GM04503 (cell line): Measurements from ENCODE around the gene ASCC1.
"Not testable (repeated sequence)": the region's sequence is repeated elsewhere in the genome, so short reads cannot be mapped to it uniquely, and the experiment has no call there.

Experiments
- DNase-seq: peaks from one replicate; pipeline ENCODE4 v3.0.0-alpha.2; 2012; ENCODE audit warnings: low read depth

ASCC1 gene

DNA sequence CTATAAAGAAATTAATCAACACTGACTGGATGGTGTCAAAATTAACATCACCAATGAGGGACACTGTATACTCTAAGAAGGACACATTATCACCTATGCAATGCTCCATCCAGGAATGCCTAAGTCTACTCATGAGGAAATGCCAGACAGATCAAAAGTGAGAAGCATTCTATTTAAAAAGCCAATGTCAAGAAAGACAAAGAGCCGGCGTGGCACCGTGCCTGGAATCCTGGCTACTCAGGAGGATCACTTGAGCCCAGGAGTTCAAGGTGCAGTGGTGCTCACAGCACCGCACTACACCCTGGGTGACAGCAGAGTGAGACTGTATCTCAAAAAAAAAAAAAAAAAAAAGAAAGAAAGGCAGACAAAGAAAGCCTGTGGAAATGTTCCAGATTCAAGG, 45.8 kb downstream of the ASCC1 start:
- DNase-seq, result no peak

DNA sequence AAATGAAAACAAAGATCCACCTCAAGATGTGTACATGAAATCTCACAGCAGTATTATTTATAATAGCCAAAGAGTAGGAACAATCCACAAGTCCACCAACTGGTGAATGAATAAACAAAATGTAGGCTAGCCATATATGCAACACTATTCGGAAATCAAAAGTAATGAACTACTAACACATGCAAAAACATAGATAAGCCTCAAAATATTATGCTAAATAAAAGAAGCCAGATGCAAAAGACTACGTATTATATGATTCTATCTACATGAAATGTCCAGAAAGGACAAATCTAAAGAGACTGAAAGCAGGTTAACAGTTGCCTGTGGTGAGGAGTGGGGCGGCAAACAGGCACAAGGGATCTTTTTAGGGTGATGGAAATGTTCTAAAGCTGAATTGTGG, 49.0 kb downstream of the ASCC1 start:
- no peak for DNase-seq

DNA sequence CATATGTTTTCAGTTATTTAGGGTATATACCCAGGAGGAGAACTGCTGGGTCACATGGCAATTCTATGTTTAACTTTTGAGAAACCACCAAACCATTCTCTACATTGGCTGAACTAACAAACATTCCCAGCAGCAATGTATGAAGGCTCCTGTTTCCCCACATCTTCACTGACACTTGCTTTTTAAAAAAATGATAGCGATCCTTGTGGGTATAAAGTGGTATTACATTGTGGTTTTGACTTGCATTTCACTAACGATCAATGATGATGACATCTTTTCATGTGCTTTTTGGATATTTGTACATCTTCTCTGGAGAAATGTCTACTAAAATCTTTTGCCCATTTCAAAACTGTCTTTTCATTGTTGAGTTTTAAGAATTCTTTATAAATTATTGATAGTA, 51.5 kb downstream of the ASCC1 start:
- DNase-seq, result no peak

DNA sequence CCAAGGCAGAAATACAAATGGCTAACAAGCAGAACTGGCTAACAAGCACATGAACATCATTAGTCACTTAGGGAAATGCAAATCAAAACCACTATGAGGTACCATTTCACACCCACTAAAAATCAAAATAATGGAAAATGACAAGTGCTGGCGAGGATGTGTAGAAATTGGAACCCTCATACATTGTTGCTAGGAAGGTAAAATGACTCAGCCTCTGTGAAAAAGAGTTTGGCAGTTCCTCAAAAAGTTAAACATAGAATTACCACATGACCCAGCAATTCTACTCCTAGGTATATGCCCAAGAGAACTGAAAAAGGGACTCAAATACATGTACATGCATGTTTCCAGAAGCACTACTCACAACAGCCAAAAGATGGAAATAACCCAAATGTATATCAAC, 53.1 kb downstream of the ASCC1 start:
- peak; percentile 59 for DNase-seq

DNA sequence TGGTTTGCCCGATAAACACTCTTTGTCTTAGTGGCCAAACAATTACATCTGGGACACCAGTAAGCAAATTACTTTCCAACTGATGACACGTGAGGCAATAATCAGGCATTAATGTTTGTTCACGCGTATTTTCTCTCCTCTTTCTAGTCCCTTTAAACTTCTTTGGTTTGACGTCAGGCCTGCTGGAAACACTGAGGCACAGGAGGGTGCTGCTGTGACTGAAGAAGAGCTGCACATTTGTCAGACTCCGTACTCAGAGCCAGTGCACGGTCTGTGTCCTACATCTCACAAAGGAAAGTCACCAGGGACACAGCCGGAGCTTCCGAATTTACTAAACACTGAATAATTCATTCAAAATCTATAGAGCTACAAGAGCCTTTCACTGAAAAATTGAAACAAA, 57.9 kb downstream of the ASCC1 start:
- no peak for DNase-seq

DNA sequence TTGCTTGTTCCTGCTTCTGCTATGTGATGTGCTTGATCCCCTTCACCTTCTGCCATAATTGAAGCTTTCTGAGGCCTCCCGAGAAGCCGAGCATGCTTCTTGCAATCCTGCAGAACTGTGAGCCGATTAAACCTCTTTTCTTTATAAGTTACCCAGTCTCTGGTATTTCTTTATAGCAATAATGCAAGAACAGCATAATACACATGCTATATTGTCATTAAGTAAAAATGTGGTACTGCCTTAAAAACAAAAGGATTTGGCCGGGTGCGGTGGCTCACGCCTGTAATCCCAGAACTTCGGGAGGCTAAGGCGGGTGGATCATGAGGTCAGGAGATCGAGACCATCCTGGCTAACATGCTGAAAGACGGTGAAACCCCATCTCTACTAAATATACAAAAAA, 59.9 kb downstream of the ASCC1 start:
- no peak for DNase-seq

DNA sequence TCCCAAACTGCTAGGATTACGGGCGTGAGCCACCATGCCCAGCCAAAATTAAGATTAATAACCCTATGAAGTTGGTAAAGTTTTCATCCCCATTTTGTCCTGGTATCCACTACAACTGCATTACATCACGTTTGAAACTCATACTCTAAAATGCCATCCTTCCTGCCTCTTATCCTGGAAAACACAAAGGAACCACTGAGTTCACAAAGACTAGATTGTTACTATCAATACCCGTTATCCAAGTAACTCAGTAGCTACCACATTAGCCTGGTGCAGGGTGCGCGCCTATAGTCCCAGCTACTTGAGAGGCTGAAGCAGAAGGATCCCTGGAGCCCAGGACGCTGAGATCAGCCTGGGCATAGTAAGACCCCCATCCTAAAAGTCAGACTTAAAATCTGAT, 63.8 kb downstream of the ASCC1 start:
- no peak for DNase-seq

DNA sequence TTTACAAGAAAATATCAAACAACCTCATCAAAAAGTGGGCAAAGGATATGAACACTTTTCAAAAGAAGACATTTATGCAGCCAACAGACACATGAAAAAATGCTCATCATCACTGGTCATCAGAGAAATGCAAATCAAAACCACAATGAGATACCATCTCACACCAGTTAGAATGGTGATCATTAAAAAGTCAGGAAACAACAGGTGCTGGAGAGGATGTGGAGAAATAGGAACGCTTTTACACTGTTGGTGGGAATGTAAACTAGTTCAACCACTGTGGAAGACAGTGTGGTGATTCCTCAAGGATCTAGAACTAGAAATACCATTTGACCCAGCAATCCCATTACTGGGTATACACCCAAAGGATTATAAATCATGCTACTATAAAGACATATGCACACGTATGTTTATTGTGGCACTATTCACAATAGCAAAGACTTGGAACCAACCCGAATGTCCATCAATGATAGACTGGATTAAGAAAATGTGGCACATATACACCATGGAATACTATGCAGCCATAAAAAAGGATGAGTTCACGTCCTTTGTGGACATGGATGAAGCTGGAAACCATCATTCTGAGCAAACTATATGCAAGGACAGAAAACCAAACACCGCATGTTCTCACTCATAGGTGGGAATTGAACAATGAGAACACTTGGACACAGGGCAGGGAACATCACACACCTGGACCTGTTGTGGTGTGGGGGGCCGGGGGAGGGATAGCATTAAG, 65.2 kb downstream of the ASCC1 start:
- DNase-seq, result not testable (repeated sequence)

DNA sequence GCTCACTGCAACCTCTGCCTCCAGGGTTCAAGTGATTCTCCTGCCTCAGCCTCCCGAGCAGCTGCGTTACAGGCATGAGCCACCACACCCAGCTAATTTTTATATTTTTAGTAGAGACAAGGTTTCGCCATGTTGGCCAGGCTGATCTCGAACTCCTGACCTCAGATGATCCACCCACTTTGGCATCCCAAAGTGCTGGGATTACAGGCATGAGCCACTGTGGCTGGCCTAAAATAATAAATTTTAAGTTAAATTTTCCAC, 68.8 kb downstream of the ASCC1 start:
- not testable (repeated sequence) for DNase-seq

DNA sequence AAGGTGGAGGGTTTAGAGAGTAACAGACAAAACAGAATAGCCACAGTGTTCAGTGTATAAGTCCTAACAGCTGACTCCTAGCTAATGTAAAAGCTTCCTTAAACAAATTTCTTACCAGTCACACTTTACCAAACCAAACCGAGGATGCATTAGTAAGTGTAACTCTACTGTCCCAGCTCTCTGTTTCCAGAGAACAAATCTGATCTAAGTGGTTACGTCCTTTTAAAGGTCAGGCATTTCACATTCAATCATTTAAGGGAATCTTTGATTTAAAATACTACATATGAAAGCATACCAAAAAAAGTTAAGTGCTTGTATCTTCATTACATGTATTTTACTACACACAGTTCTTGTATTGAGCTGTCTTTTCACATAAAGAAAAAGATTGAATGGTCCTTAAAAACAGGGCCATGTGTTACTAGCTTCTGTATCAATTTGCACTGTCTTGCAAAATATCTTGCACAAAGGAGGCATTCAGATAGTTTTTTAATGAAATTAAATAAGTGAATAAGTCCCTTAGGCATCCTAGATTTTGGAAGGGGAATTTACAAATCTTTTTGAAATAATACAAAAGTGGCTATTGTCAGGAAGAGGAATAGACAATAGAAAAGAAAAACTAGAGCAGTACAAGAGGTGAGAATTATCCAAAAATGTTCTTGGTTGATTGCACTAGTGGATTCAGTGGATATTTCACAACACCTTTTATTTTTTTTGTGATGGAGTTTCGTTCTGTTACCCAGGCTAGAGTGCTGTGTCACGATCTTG, 69.3 kb downstream of the ASCC1 start:
- no peak for DNase-seq

DNA sequence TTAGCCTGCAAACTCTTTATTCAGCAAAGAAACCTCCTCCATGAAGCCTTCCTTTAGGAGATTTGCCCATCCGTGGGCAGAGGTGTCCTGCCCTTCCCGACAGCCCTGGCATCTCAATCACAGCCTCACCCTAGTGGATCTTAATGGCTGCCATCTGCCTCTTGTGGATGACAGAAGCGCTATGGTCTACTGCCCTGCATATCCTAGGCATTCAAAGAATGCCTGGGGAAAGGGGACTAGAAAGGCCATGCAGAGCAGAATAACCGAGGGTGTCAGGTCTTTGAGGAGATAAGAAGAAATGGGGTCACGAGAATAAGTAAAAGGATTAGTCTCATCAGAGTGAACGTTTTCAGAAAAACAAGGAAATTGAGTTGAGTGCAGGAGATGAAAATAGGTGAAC, 70.0 kb downstream of the ASCC1 start:
- no peak for DNase-seq

DNA sequence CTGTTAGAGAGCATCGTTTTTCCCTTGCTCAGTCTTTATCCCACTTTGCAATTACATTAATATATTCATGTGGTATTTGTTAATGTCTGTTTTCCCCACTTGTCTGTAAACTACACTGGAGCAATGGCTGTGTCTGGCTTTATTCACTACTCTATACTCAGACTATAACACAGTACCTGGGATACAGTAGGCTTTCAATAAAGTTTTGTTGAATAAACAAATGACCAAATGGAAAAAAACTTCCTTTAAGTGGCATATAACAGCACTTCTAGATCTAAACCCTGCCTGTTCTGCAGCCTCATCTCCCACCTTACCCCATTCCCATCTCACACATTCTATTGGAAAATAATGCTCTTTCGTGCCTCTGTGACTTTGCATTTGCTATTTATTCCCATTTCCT, 70.4 kb downstream of the ASCC1 start:
- DNase-seq, result no peak

DNA sequence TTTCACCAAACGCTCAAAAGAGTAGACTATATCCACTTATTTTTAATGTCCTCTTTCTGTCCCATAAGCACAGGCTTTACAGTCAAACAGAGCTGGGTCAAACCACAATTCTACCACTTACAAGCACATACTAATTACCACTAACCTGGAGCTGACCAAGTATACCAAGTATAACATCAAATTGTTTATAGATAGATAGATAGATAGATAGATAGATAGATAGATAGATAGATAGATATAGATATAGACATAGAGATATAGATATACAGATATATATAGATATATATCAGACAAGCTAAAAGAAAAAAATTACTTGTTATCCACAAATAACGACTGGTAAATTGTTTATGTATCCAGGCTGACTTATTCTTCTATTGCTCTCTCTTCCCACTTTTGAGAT, 75.2 kb downstream of the ASCC1 start:
- DNase-seq, result no peak

DNA sequence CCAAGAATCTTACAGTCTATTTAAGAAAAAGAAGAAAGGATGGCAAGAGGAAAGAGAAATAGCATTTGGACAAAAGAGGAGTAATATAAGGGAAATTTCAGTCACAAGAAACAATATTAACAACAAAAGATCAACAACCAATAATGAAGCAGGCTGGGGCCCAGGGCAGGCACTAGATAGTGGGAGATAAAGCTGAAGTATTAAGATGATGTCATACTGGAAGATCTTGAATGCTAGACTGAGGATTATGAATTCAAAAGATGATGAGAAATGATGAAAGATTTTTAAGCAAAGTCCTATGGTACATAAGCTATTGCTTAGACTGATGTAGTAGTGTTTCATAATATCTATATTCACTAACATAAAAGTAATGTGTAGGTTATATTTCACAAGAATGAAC, 75.9 kb downstream of the ASCC1 start:
- DNase-seq, result no peak

DNA sequence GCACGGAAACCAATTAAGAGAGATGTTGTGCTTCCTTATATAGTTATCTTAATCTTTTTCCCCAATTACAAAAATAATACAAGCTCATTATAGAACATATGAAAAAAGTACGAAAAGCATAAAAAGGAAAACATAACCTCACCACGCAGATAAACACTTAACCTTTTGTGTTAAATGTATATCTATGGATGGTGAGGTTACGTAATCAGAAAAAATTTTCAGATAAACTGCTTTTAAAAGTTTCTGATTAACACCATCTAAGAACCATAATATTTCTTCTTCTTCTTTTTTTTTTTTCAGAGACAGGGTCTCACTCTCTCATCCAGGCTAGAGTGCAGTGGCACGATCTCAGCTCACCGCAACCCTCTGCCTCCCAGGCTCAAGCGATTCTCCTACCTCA, 78.5 kb downstream of the ASCC1 start:
- no peak for DNase-seq

DNA sequence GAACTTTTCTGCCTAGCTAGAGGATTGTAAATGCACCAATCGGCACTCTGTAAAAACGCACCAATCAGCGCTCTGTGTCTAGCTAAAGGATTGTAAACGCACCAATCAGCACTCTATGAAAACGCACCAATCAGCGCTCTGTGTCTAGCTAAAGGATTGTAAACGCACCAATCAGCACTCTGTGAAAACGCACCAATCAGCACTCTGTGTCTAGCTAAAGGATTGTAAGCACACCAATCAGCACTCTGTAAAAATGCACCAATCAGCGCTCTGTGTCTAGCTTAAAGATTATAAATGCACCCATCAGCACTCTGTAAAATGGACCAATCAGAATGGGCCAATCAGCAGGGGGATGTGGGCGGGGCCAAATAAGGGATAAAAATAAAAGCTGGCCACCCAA, 79.9 kb downstream of the ASCC1 start:
- DNase-seq, result not testable (repeated sequence)

DNA sequence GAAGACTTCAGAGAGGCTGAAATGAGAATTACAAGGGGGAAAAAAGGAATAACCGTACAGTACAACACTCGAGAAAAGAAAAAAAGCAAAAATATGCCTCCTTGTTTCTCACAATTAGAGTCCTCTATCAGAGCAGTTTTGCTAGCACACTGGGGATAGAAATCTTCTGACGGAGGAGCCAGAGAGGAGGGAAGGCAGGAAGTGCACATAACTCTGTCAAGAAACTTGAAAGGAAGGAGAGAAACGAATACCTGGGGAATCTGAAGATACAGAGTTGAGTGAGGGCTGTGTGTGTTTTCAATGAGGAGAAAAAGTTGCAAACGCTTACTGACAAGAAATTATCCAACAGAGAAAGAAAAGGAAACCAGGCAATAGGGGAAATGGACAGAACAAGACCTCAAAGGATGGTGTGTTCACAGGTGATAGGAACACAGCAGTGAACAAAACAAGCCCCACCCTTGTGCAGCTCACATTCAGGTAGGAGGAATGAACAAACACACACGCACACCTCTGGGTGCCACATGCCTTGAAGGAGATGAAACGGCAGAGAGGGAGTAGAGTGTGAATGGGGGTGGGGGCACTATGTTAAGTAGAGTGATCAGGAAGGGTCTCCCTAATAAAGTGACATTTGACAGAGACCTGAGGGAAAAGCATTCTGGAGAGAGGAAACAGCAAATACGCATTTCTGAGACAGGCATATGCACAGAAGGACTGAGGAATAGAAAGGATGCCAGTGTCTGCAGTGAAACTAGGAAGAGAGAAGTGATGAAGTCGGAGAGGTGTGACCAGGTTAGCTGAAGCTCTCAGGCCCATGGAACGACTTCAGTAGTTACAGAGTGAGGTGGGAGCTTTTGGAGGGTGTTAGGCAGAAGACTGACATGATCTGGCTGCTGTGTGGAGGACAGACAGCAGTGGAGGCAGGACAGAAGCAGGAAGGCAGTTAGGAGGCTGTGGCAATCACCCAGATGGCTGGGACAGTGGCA, 81.0 kb downstream of the ASCC1 start:
- DNase-seq, result no peak

DNA sequence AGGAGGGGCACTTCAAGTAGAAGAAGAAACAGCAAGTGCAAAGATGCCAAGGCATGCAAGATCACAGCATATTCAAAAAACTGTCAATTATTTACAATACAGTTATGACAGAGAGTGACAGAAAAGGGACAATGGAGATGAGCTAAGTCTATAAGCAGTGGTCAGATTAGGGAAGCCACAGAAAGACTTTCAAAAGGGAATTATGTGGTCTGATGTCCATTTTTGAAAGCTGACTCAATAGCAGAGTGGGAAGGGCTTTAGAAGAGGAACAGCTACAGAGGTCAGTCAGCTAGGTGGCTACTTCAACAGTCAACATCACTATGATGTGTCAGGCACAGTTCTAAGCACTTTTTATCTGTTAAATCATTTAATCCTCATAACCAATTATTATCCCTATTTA, 82.6 kb downstream of the ASCC1 start:
- peak; percentile 53 for DNase-seq

DNA sequence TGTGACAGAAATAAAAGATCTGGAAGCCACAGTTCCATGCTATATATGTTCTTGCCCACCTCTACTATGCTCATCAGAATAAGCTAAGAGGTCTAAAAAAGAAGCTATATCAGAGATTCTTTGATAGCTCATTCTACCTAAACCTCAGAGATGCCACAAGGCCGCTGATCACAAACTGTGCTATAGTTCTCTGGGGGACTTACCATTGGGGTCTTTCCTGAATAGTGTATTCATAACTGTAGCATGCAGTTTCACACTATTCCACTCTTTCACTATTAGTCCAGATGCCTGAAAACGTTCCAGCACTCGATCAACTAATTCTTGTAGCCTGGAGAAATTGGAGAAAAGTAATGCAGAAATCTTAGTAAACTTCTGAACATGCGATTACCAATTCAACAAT, 83.2 kb downstream of the ASCC1 start:
- no peak for DNase-seq

DNA sequence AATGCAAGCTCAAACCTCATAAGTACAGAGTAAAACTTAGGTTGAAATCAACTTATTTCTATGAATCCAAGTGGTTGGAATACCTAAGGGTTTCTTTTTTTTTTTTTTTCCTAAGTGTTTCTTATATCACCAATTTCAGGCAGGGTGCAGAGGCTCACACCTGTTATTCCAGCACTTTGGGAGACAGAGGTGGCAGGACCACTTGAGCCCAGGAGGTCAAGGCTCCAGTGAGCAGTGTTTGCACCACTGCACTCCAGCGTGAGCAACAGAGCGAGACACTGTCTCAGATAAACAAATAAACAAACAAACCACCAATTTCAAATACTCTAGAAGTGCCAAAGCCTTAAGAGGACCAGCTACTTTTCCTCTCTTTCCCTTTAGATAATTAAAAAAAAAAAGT, 88.5 kb downstream of the ASCC1 start:
- DNase-seq, result no peak

DNA sequence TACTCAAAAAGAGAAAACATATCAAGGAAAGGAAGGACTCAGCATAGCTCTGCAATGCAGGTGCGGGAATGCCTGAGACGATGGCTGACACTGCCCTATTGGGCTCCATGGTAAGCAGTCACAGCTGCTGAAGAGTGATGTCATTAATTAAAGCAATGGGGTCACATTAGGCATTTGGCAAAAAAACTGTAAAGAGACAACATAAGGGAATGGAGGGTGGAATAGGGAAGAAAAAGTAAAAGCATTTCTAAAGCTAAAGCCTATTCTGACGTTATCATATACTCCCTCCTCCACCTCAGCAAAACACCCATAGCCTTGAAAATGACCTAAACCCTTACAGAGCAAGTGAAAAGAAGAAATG, 89.2 kb downstream of the ASCC1 start:
- no peak for DNase-seq

DNA sequence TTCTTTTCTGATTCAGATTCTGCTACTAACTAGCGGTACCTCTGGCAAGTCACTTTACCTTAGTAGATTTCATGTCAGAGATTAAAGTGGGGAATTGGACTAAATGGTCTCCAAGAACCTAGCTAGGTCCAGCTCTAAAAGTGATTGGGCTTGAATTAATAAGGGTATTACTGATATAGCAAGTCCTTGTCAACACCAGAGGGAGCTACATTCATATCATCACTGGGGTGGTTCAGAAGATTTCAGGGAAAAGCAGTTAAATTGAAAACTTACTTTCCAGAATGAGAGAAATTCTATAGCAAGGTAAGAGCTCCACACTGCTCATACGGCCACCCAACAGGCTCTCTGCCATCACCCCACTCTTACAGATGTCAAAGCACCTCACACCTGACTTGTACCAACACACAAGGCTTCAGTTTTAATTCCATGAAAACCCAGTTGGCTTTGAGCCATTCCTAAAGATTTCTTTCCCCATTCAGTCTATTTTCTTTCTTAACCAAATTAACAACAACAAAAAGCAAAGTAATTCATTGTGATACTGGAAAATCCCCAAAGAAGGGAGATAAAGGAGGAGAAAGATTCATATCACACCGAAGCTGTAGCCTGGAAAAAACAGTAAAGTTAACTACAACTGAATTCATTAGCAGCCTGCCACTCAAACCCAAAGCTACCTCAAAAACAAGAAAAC, 89.7 kb downstream of the ASCC1 start:
- no peak for DNase-seq
